Myometrial cell (primary cell): Measurements from ENCODE around the gene FUT6. TPM values are rescaled to one million over a fixed set of nuclear protein-coding genes. Genes with fewer than 3 reads are reported as not detected.

Experiments
- total RNA-seq: library from RNA; depleted of rRNA; stranded (reverse); fragments of >200 nt; gene quantifications from 2 replicates; pipeline ENCODE4 v1.2.3, GENCODE V29; 2015

Gene FUT6
- total RNA-seq = not detected in 2 replicates

GRCh38 chr19:5839065-5840017 lies at the start of gene FUT6:
Gene FUT6, minus strand, starts transcription at chr19:5839702. Its CDS starts 7,135 bp downstream, at chr19:5832567.

GRCh38 chr19:5851302-5851701 lies 11.8 kb upstream of the FUT6 start, which contains the start of gene FUT3:
Gene FUT3, minus strand, starts transcription at chr19:5851449.

GRCh38 chr19:5804516-5805461 lies 34.7 kb downstream of the FUT6 start, which contains the start of gene NRTN:
Gene NRTN, plus strand, starts transcription at chr19:5805067. Its CDS starts 19,099 bp downstream, at chr19:5824166.

GRCh38 chr19:5790559-5791520 lies 48.7 kb downstream of the FUT6 start, which contains the start of gene DUS3L:
Gene DUS3L, minus strand, starts transcription at chr19:5791163. Its CDS starts 22 bp downstream, at chr19:5791141.

GRCh38 chr19:5784581-5785147 lies 54.8 kb downstream of the FUT6 start, which contains the start of gene PRR22:
Gene PRR22, minus strand, starts transcription at chr19:5784746. Its CDS starts 86 bp downstream, at chr19:5784660.

Other genes with a start within 250 kb of the FUT6 start
- gene SAFB2, start 216.9 kb downstream of the FUT6 start, total RNA-seq = 7.5 and 8.9 TPM in 2 replicates
- 21.8 and 29.1 TPM in 2 replicates for gene SAFB, start 216.6 kb downstream of the FUT6 start, total RNA-seq
- gene MICOS13, start 159.2 kb downstream of the FUT6 start, total RNA-seq = 48.7 and 82.5 TPM in 2 replicates
- 8.9 TPM in 2 replicates for gene HSD11B1L, start 158.7 kb downstream of the FUT6 start, total RNA-seq
- gene RPL36, start 149.4 kb downstream of the FUT6 start, total RNA-seq = 1,066 and 1,245 TPM in 2 replicates
- 95.3 and 148 TPM in 2 replicates for gene LONP1, start 119.6 kb downstream of the FUT6 start, total RNA-seq
- gene CATSPERD, start 119.1 kb downstream of the FUT6 start, total RNA-seq = not detected in 2 replicates
- gene PRR22, start 55.0 kb downstream of the FUT6 start, total RNA-seq = not detected in 2 replicates
- gene DUS3L, start 48.5 kb downstream of the FUT6 start, total RNA-seq = 23.1 and 31.7 TPM in 2 replicates
- 0.86 TPM in 1 of 2 replicates, not detected in the other for gene NRTN, start 34.6 kb downstream of the FUT6 start, total RNA-seq
- gene FUT3, start 11.7 kb upstream of the FUT6 start, total RNA-seq = not detected in 2 replicates
- gene FUT5, start 30.8 kb upstream of the FUT6 start, total RNA-seq = not detected in 2 replicates
- gene NDUFA11, start 64.1 kb upstream of the FUT6 start, total RNA-seq = 330 and 348 TPM in 2 replicates
- 1.4 and 2.9 TPM in 2 replicates for gene VMAC, start 65.2 kb upstream of the FUT6 start, total RNA-seq
- gene CAPS, start 74.6 kb upstream of the FUT6 start, total RNA-seq = 0.58 and 0.71 TPM in 2 replicates
- gene RANBP3, start 138.4 kb upstream of the FUT6 start, total RNA-seq = 63.8 and 106 TPM in 2 replicates